Measurements from ENCODE around the gene RIT2. TPM values are rescaled to one million over a fixed set of nuclear protein-coding genes. Genes with fewer than 3 reads are reported as not detected.
"Not testable (repeated sequence)": the region's sequence is repeated elsewhere in the genome, so short reads cannot be mapped to it uniquely, and the experiment has no call there.

RIT2 gene
- total and polyA plus RNA-seq, 9 donors = not detected

DNA sequence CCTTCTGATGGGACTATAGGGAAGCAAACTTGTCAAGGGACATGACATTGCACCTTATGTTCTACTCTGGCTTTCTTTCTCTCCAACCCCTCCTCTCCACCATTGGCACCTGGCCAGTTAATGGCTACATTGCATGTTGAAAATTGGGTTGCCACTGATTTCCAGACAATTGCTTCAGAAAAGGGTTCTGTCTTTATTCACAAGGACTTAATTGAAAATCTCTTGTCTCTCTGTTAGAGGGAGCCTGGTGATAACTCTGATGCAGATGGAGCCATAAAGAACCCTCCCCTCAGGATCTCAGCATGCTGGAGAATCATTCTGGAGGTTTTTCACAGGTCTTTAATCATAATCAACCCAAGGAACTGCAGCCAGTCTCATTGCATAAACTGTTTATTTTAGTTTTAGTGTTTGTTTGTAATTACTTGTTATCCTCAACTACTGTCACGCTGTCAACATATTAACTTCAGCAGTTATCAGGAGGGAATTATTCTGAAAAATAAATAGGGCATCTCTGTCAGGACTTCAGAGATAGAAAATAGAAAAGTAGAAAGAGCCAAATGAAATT, 316.8 kb downstream of the RIT2 start:
- intact Hi-C loops (cut with DNase I) = no loop called here
- 70 to 83% (median 70%) methylated on average over 1 of the region's 1 CpG for WGBS, 3 donors
- Histone ChIP-seq H3K4me3 (no peak overlapping the region), H3K36me3 (no peaks in the 10 kb centered on the region), H3K4me1 (ENCODE audit: insufficient read depth) (no peaks in the 10 kb centered on the region), H3K9me3 (no peaks in the 10 kb centered on the region), H3K27ac (no peak overlapping the region), H3K27me3 (no peaks in the 10 kb centered on the region)
- no peak for TF ChIP-seq POLR2A (IDR thresholded peaks at IDR 0.05)
- no peak for TF ChIP-seq EP300 (IDR thresholded peaks at IDR 0.05)
- TF ChIP-seq, protein P1, sequence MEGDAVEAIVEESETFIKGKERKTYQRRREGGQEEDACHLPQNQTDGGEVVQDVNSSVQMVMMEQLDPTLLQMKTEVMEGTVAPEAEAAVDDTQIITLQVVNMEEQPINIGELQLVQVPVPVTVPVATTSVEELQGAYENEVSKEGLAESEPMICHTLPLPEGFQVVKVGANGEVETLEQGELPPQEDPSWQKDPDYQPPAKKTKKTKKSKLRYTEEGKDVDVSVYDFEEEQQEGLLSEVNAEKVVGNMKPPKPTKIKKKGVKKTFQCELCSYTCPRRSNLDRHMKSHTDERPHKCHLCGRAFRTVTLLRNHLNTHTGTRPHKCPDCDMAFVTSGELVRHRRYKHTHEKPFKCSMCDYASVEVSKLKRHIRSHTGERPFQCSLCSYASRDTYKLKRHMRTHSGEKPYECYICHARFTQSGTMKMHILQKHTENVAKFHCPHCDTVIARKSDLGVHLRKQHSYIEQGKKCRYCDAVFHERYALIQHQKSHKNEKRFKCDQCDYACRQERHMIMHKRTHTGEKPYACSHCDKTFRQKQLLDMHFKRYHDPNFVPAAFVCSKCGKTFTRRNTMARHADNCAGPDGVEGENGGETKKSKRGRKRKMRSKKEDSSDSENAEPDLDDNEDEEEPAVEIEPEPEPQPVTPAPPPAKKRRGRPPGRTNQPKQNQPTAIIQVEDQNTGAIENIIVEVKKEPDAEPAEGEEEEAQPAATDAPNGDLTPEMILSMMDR (IDR thresholded peaks at IDR 0.05) = no peak
- DNase-seq = no peak

- H3K4me1 ChIP-seq (ENCODE audit: insufficient read depth); DNase-seq; H3K9me3 ChIP-seq; H3K27me3 ChIP-seq; intact Hi-C loops (cut with DNase I); H3K27ac ChIP-seq; H3K4me3 ChIP-seq; H3K36me3 ChIP-seq: not testable (repeated sequence)
- WGBS, 3 donors = 92 to 93% (median 92%) methylated on average over 27 to 33 of the region's 33 CpGs
Observed at GRCh38 chr18:42795213-42795789, 320.2 kb downstream of the RIT2 start.

DNA sequence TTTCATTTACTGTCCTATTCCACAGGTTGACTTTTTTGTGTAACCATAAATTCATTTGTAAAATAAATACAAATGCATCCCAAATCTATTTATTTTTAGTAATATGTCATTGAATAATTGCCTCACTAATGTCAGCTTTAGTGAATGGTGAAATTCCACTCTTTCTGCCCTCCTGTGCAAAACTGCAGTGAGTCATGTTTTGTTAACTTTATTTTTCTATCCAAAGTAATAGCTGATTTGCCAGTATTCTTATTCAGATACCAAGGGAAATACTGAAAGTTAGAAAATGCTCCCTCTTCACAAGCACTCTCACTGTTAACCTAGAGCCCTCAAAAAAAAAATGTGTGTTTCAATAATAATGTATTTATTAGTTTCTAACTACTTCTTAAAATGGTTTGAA, 322.8 kb downstream of the RIT2 start:
- DNase-seq = no peak
- no peaks in the 10 kb centered on the region for H3K4me1 ChIP-seq (ENCODE audit: insufficient read depth)

GRCh38 chr18:42784632-42785031, 330.9 kb downstream of the RIT2 start:
- no peak for DNase-seq
- Histone ChIP-seq H3K36me3 (no peaks in the 10 kb centered on the region), H3K27ac (no peak overlapping the region), H3K4me3 (no peak overlapping the region), H3K9me3 (no peaks in the 10 kb centered on the region), H3K4me1 (ENCODE audit: insufficient read depth) (no peaks in the 10 kb centered on the region), H3K27me3 (no peaks in the 10 kb centered on the region)
- WGBS, 3 donors = 74 to 86% (median 79%) methylated on average over 2 of the region's 2 CpGs
- TF ChIP-seq EP300 (IDR thresholded peaks at IDR 0.05) (no peak), POLR2A (IDR thresholded peaks at IDR 0.05) (no peak)
- TF ChIP-seq, protein P1 (IDR thresholded peaks at IDR 0.05) = no peak
- intact Hi-C loops (cut with DNase I) = no loop called here

More for the DNA sequence above, 322.8 kb downstream of the RIT2 start:
- TF ChIP-seq POLR2A (IDR thresholded peaks at IDR 0.05) (no peak), EP300 (IDR thresholded peaks at IDR 0.05) (no peak)
- TF ChIP-seq, protein P1 (IDR thresholded peaks at IDR 0.05) = no peak
- no peak overlapping the region for H3K4me3 ChIP-seq
- H3K27me3 ChIP-seq = no peaks in the 10 kb centered on the region
- H3K36me3 ChIP-seq = no peaks in the 10 kb centered on the region
- intact Hi-C loops (cut with DNase I) = no loop called here
- no peaks in the 10 kb centered on the region for H3K9me3 ChIP-seq
- H3K27ac ChIP-seq = no peak overlapping the region

GRCh38 chr18:42782929-42783328, 332.6 kb downstream of the RIT2 start:
- Histone ChIP-seq H3K4me3 (no peak overlapping the region), H3K27ac (no peak overlapping the region), H3K27me3 (no peaks in the 10 kb centered on the region), H3K36me3 (no peaks in the 10 kb centered on the region), H3K9me3 (no peaks in the 10 kb centered on the region), H3K4me1 (ENCODE audit: insufficient read depth) (no peaks in the 10 kb centered on the region)
- DNase-seq = no peak
- intact Hi-C loops (cut with DNase I) = no loop called here
- TF ChIP-seq EP300 (IDR thresholded peaks at IDR 0.05) = no peak
- TF ChIP-seq, protein P1 (IDR thresholded peaks at IDR 0.05) = no peak
- TF ChIP-seq POLR2A (IDR thresholded peaks at IDR 0.05) = no peak
- 85 to 89% (median 88%) methylated on average over 4 of the region's 4 CpGs for WGBS, 3 donors

Data from ovary (tissue), 9 donors.